K562 (cell line): ENCODE results near the gene ZDHHC18. TPM values are rescaled to one million over a fixed set of nuclear protein-coding genes. Genes with fewer than 3 reads are reported as not detected.

ENCODE experiments used
- GABPB1 ChIP-seq: sonication (generic); formaldehyde crosslinking; IDR thresholded peaks from 2 replicates; pipeline ENCODE4 v1.8.0; 2022; ENCODE audit warnings: mild to moderate bottlenecking, missing genetic modification reagents
- HIVEP1 ChIP-seq: fragments of 250-450 bp; sonication (Bioruptor Pico); IDR thresholded peaks from 2 replicates; pipeline ENCODE4 v1.4.0; 2020; ENCODE audit warnings: mild to moderate bottlenecking
- MAFF ChIP-seq: IDR thresholded peaks from 2 replicates; pipeline ENCODE4 v1.6.1; 2012; ENCODE audit warnings: low read length, improper control_type of control experiment
- MYC ChIP-seq, 2 experiments: fragments of 250-450 bp in 1 of 2; sonication (Bioruptor Pico) in 1 of 2; IDR thresholded peaks; 2 replicates each; pipeline versions ENCODE4 v1.5.1 to v1.6.1; 2012 to 2021; ENCODE audit warnings: low read depth in 2 of 2, borderline replicate concordance in 1 of 2, improper control_type of control experiment in 1 of 2, low read length in 1 of 2, mild to moderate bottlenecking in 1 of 2, moderate library complexity in 1 of 2
- NCOR1 ChIP-seq: fragments of 450-650 bp; IDR thresholded peaks from 2 replicates; pipeline ENCODE4 v1.6.1; 2016; ENCODE audit warnings: mild to moderate bottlenecking, moderate library complexity
- NFIC ChIP-seq: fragments of 450-650 bp; IDR thresholded peaks from 2 replicates; pipeline ENCODE4 v1.6.1; 2017; ENCODE audit warnings: mild to moderate bottlenecking, inconsistent platforms
- PHF8 ChIP-seq: fragments of 200-600 bp; sonication (generic); IDR thresholded peaks from 2 replicates; pipeline ENCODE4 v1.6.1; 2012; ENCODE audit warnings: mixed run types, mild to moderate bottlenecking, inconsistent platforms, low read length, moderate library complexity, borderline replicate concordance
- POLR2H ChIP-seq: IDR thresholded peaks from 2 replicates; pipeline ENCODE4 v1.6.1; 2016; ENCODE audit warnings: missing genetic modification characterization, low read depth, mild to moderate bottlenecking, control low read depth, missing compliant biosample characterization, moderate library complexity
- RFX5 ChIP-seq: IDR thresholded peaks from 2 replicates; pipeline ENCODE4 v1.6.1; 2011; ENCODE audit warnings: low read depth, mild to moderate bottlenecking, improper control_type of control experiment, low read length
- SIN3B ChIP-seq: fragments of 450-650 bp; IDR thresholded peaks from 2 replicates; pipeline ENCODE4 v1.6.1; 2017; ENCODE audit warnings: low read depth, mild to moderate bottlenecking, moderate library complexity
- ZBTB1 ChIP-seq: sonication (generic); formaldehyde crosslinking; IDR thresholded peaks from 2 replicates; pipeline ENCODE4 v1.8.1; 2023; ENCODE audit warnings: missing genetic modification reagents, low read depth, mild to moderate bottlenecking, borderline replicate concordance
- ZFP30 ChIP-seq: fragments of 250-450 bp; sonication (Bioruptor Pico); IDR thresholded peaks from 2 replicates; pipeline ENCODE4 v1.8.0; 2022; ENCODE audit warnings: moderate library complexity, mild to moderate bottlenecking, inconsistent platforms, borderline replicate concordance
- ZFX ChIP-seq: sonication (generic); formaldehyde crosslinking; IDR thresholded peaks from 2 replicates; pipeline ENCODE4 v1.8.0; 2022; ENCODE audit warnings: mild to moderate bottlenecking, missing genetic modification reagents, moderate library complexity
- ZNF165 ChIP-seq: fragments of 250-450 bp; sonication (Bioruptor Pico); IDR thresholded peaks from 2 replicates; pipeline ENCODE4 v1.4.0; 2020; ENCODE audit warnings: borderline replicate concordance
- ZNF79 ChIP-seq: fragments of 250-450 bp; sonication (Bioruptor Pico); IDR thresholded peaks from 2 replicates; pipeline ENCODE4 v1.4.0; 2020; ENCODE audit warnings: low read depth, mild to moderate bottlenecking, moderate library complexity
- polyA plus RNA-seq, 8 experiments: library from polyadenylated mRNA; depleted of rRNA in 4 of 8; stranded (reverse) in 5 of 8; unstranded in 3 of 8; fragments of >200 nt; fragmentation: Nextera tagmentation in 2 of 8; fragmentation: Illumina TruSeq in 1 of 8; extraction: Ambion mirVana in 2 of 8; extraction: Trizol in 1 of 8; gene quantifications; 2 replicates each; pipeline versions ENCODE4 v1.2.1 to v1.2.3, GENCODE V29; 2011 to 2014; ENCODE audit warnings: inconsistent platforms in 1 of 8, missing spikeins in 1 of 8
- total RNA-seq, 7 experiments: library from RNA; depleted of rRNA in 6 of 7; stranded (reverse); fragments of >200 nt in 6 of 7; fragmentation: Illumina TruSeq in 2 of 7; extraction: Trizol in 2 of 7; gene quantifications; 2 replicates each; pipeline versions ENCODE4 v1.2.1 to v1.2.3, GENCODE V29; 2011 to 2021; ENCODE audit warnings: low replicate concordance in 1 of 7
- TF ChIP-seq, protein P1 (sequence below): fragments of 200-800 bp; sonication (Bioruptor generic); IDR thresholded peaks from 2 replicates; pipeline ENCODE4 v1.6.1; 2017; ENCODE audit warnings: missing genetic modification characterization, missing compliant biosample characterization
- TF ChIP-seq, protein P2 (sequence below): fragments of 450-650 bp; IDR thresholded peaks from 2 replicates; pipeline ENCODE4 v1.6.1; 2018; ENCODE audit warnings: mild to moderate bottlenecking, low read depth; ENCODE audit not compliant: partially characterized antibody
- TF ChIP-seq, protein P3 (sequence below), 2 experiments: fragments of 250-450 bp in 1 of 2; fragments of 450-650 bp in 1 of 2; sonication (Bioruptor Pico) in 1 of 2; IDR thresholded peaks; 2 replicates each; pipeline versions ENCODE4 v1.6.1 to v1.8.0; 2016 to 2021; ENCODE audit warnings: mild to moderate bottlenecking in 2 of 2, moderate library complexity in 2 of 2, missing compliant biosample characterization in 1 of 2, missing genetic modification characterization in 1 of 2
- TF ChIP-seq, protein P4 (sequence below): sonication (generic); formaldehyde crosslinking; IDR thresholded peaks from 2 replicates; pipeline ENCODE4 v1.8.0; 2022; ENCODE audit warnings: missing genetic modification reagents, mild to moderate bottlenecking, moderate library complexity, borderline replicate concordance

Gene ZDHHC18
- total and polyA plus RNA-seq, 9 of the 15 experiments (the other 6 are each of a cell fraction or from before 2014, with no cell fraction given): 0.42 to 35.6 (median 15.8) TPM

DNA sequence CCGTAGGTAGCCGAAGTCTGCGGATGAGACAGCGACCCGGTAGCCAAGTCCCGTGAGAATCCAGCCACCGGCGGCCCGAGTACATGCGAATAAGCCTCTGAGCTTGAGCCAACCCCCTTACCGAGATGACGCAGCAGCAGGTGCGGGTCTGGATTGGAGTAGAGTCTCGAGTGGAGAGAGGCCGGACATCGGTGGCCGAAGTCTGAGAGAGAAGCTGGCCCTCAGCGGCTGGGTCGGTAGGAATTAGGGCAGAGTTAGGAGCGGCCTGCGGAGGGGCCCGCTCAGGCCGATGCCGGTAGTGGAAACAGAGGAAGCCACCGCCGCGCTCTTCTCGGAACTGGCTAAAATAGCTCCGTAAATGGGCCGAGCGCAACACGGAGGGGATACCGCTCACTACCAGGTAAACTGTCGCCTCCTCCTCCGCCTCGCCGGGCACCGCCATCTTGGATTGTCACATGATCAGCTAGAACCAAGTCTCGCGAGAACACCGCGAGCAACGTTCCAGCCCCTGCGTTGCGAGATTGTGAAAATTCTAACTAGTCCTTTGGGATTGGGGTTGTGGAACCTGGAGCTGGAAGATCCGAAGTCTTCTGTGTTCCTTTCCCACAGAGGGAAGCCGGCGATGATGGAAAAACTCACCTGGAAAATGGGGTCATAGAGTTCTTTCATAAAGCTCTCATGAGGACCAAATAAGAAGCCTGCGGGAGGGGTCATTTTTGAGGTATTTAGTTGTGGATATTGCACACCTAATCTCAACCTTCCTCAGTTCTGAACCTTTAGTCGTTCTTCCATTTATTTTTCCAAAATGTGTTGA, 73.7 kb downstream of the ZDHHC18 start, which contains the start of gene GPATCH3 (continued):
- TF ChIP-seq, protein P1, sequence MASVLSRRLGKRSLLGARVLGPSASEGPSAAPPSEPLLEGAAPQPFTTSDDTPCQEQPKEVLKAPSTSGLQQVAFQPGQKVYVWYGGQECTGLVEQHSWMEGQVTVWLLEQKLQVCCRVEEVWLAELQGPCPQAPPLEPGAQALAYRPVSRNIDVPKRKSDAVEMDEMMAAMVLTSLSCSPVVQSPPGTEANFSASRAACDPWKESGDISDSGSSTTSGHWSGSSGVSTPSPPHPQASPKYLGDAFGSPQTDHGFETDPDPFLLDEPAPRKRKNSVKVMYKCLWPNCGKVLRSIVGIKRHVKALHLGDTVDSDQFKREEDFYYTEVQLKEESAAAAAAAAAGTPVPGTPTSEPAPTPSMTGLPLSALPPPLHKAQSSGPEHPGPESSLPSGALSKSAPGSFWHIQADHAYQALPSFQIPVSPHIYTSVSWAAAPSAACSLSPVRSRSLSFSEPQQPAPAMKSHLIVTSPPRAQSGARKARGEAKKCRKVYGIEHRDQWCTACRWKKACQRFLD: peak; percentile 97
- TF ChIP-seq PHF8: peak; percentile 100
- TF ChIP-seq ZFX (CRISPR knock-in tag): peak; percentile 93
- no peak for TF ChIP-seq RFX5
- TF ChIP-seq HIVEP1: no peak
- TF ChIP-seq, protein P2, sequence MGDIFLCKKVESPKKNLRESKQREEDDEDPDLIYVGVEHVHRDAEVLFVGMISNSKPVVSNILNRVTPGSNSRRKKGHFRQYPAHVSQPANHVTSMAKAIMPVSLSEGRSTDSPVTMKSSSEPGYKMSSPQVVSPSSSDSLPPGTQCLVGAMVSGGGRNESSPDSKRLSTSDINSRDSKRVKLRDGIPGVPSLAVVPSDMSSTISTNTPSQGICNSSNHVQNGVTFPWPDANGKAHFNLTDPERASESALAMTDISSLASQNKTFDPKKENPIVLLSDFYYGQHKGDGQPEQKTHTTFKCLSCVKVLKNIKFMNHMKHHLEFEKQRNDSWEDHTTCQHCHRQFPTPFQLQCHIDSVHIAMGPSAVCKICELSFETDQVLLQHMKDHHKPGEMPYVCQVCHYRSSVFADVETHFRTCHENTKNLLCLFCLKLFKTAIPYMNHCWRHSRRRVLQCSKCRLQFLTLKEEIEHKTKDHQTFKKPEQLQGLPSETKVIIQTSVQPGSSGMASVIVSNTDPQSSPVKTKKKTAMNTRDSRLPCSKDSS: no peak
- peak; percentile 41; the same call in 1 of the 2 replicates for TF ChIP-seq GABPB1
- no peak for TF ChIP-seq ZFP30 (CRISPR knock-in tag)
- TF ChIP-seq NFIC: peak; percentile 37
- TF ChIP-seq SIN3B: peak; percentile 100
- TF ChIP-seq MAFF: peak; percentile 76; the same call in 1 of the 2 replicates
- TF ChIP-seq, protein P3, sequence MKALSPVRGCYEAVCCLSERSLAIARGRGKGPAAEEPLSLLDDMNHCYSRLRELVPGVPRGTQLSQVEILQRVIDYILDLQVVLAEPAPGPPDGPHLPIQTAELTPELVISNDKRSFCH (CRISPR knock-in tag; IDR thresholded peaks at IDR 0.05): no peak
- TF ChIP-seq, protein P3 (tag; IDR thresholded peaks at IDR 0.05): peak; percentile 70; the same call in 1 of the 2 replicates
- peak; percentile 16; the same call in 1 of the 2 replicates for TF ChIP-seq NCOR1
- TF ChIP-seq, protein P4, sequence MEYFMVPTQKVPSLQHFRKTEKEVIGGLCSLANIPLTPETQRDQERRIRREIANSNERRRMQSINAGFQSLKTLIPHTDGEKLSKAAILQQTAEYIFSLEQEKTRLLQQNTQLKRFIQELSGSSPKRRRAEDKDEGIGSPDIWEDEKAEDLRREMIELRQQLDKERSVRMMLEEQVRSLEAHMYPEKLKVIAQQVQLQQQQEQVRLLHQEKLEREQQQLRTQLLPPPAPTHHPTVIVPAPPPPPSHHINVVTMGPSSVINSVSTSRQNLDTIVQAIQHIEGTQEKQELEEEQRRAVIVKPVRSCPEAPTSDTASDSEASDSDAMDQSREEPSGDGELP (CRISPR knock-in tag): peak; percentile 72; the same call in 1 of the 2 replicates
- TF ChIP-seq ZNF165 (CRISPR knock-in tag): 0 out of 2 replicates have a peak, but pooled peaks have one; percentile 45
- TF ChIP-seq MYC (IDR thresholded peaks at IDR 0.05; ENCODE audit: low read depth, low read length): 0 out of 2 replicates have a peak, but pooled peaks have one; percentile 14
- 0 out of 2 replicates have a peak, but pooled peaks have one; percentile 62 for TF ChIP-seq MYC (CRISPR knock-in tag; IDR thresholded peaks at IDR 0.05; ENCODE audit: borderline replicate concordance, low read depth)
- 0 out of 2 replicates have a peak, but pooled peaks have one; percentile 20 for TF ChIP-seq ZNF79 (CRISPR knock-in tag)
- peak; percentile 94 for TF ChIP-seq POLR2H (tag)
- no peak for TF ChIP-seq ZBTB1
